A673 (cell line): ENCODE data around the gene STEAP4. TPM values are rescaled to one million over a fixed set of nuclear protein-coding genes. Genes with fewer than 3 reads are reported as not detected.

Experiments
- BruUV-seq: library from RNA; stranded (reverse); fragments of 400-500 nt; replicated peaks from 2 replicates; lab custom pipeline; 2021; lab: Mats Ljungman, UMichigan
- CTCF ChIA-PET: fragments of 300-600 bp; sonication (Branson Sonifier 250); formaldehyde crosslinking; loops from one replicate; lab custom pipeline; 2022; ENCODE audit warnings: antibody characterized with exemption; lab: Charles Lee
- POLR2A ChIA-PET: fragments of 300-600 bp; sonication (Branson Sonifier 250); formaldehyde crosslinking; loops from one replicate; lab custom pipeline; 2022; ENCODE audit warnings: antibody characterized with exemption; ENCODE audit not compliant: low non-redundant PET; lab: Charles Lee
- DNase-seq: peaks from one replicate; pipeline ENCODE4 v3.0.0-alpha.2; 2015; ENCODE audit warnings: low spot score
- H3K27ac ChIP-seq: fragments of 200-600 bp; sonication (generic); 2 replicates; pipeline ENCODE4 v1.5.1; 2016; ENCODE audit warnings: mixed run types, low read depth, mild to moderate bottlenecking, mixed read lengths, antibody characterized with exemption, low read length; ENCODE audit not compliant: poor library complexity, severe bottlenecking
- H3K27me3 ChIP-seq: fragments of 200-600 bp; sonication (generic); replicated peaks from 2 replicates; pipeline ENCODE4 v1.6.1; 2017; ENCODE audit warnings: mixed run types, low read depth, mild to moderate bottlenecking, mixed read lengths, antibody characterized with exemption, low read length; ENCODE audit not compliant: insufficient read depth, poor library complexity
- H3K36me3 ChIP-seq: fragments of 200-600 bp; sonication (generic); 2 replicates; pipeline ENCODE4 v1.6.1; 2016; ENCODE audit warnings: mixed run types, mild to moderate bottlenecking, mixed read lengths, antibody characterized with exemption, low read length; ENCODE audit not compliant: insufficient read depth, poor library complexity, severe bottlenecking
- H3K4me1 ChIP-seq: fragments of 200-600 bp; sonication (generic); 2 replicates; pipeline ENCODE4 v1.6.1; 2017; ENCODE audit warnings: mixed run types, mild to moderate bottlenecking, mixed read lengths, antibody characterized with exemption, low read length; ENCODE audit not compliant: insufficient read depth, poor library complexity, severe bottlenecking
- H3K4me3 ChIP-seq: fragments of 200-600 bp; sonication (generic); 2 replicates; pipeline ENCODE4 v1.5.1; 2016; ENCODE audit warnings: low read depth, mixed run types, mild to moderate bottlenecking, mixed read lengths, low read length; ENCODE audit not compliant: poor library complexity, severe bottlenecking
- H3K9me3 ChIP-seq: fragments of 200-600 bp; sonication (generic); 2 replicates; pipeline ENCODE4 v1.6.1; 2016; ENCODE audit warnings: mixed run types, low read depth, mild to moderate bottlenecking, mixed read lengths, antibody characterized with exemption, low read length; ENCODE audit not compliant: poor library complexity, severe bottlenecking
- CTCF ChIP-seq: fragments of 300-800, 200-600 bp; sonication (generic); conservative IDR thresholded peaks from 2 replicates; pipeline ENCODE4 v1.5.1; 2017; ENCODE audit warnings: low read depth, mild to moderate bottlenecking, antibody characterized with exemption, low read length, moderate library complexity, mixed read lengths
- EZH2 ChIP-seq: fragments of 200-600 bp; sonication (generic); IDR thresholded peaks from 2 replicates; pipeline ENCODE4 v1.6.1; 2017; ENCODE audit warnings: borderline replicate concordance, low read depth, mild to moderate bottlenecking, mixed read lengths, antibody characterized with exemption, low read length; ENCODE audit not compliant: poor library complexity, severe bottlenecking
- intact Hi-C: fragments of 100-400 bp; cut with micrococcal nuclease; formaldehyde crosslinking; loops from one replicate; pipeline ENCODE4 v1.10.0; 2022; ENCODE audit not compliant: unreplicated experiment
- total RNA-seq: library from RNA; stranded (reverse); gene quantifications from 2 replicates; pipeline ENCODE4 v1.2.3, GENCODE V29; 2021

STEAP4 gene
- total RNA-seq, 1 experiment from 2014 or later: not detected

GRCh38 chr7:88226201-88226600 is 80.5 kb downstream of the STEAP4 start:
- Histone ChIP-seq H3K4me3 (no peak overlapping the region), H3K27ac (no peak overlapping the region), H3K4me1 (no peaks in the 10 kb centered on the region), H3K36me3 (no peaks in the 10 kb centered on the region), H3K9me3 (no peaks in the 10 kb centered on the region), H3K27me3 (no peaks in the 10 kb centered on the region)
- no peak for TF ChIP-seq CTCF
- TF ChIP-seq EZH2: no peak
- DNase-seq: no peak
- no TSS peak for BruUV-seq
- POLR2A ChIA-PET: no interaction called here
- intact Hi-C loops: no loop called here
- CTCF ChIA-PET: no interaction called here

GRCh38 chr7:88224601-88225275 is 82.0 kb downstream of the STEAP4 start:
- CTCF ChIA-PET: no interaction called here
- no peaks in the 10 kb centered on the region for H3K9me3 ChIP-seq
- H3K27me3 ChIP-seq: no peaks in the 10 kb centered on the region
- no peak for DNase-seq
- no TSS peak for BruUV-seq
- POLR2A ChIA-PET: no interaction called here
- H3K4me3 ChIP-seq: no peak overlapping the region
- no peak for TF ChIP-seq EZH2
- no peak for TF ChIP-seq CTCF
- no peaks in the 10 kb centered on the region for H3K36me3 ChIP-seq
- intact Hi-C loops: no loop called here
- peaks cover 4% of the 10 kb centered on the region for H3K4me1 ChIP-seq
- no peak overlapping the region for H3K27ac ChIP-seq

GRCh38 chr7:88223265-88223664 is 83.4 kb downstream of the STEAP4 start:
- no TSS peak for BruUV-seq
- TF ChIP-seq EZH2: no peak
- TF ChIP-seq CTCF: no peak
- Histone ChIP-seq H3K27me3 (no peaks in the 10 kb centered on the region), H3K4me1 (peaks cover 8% of the 10 kb centered on the region), H3K27ac (no peak overlapping the region), H3K4me3 (no peak overlapping the region), H3K9me3 (no peaks in the 10 kb centered on the region), H3K36me3 (no peaks in the 10 kb centered on the region)
- intact Hi-C loops: no loop called here
- no peak for DNase-seq
- POLR2A ChIA-PET: no interaction called here
- CTCF ChIA-PET: no interaction called here

Other genes starting within 250 kb of the STEAP4 start
- 87.7 and 91.6 TPM in 2 replicates for gene SRI, start 86.9 kb downstream of the STEAP4 start, total RNA-seq